Uterus (tissue), 2 donors: ENCODE data around the gene XYLT1.

Experiments used
- CTCF ChIP-seq, 4 experiments: fragments of 200-600 bp in 2 of 4; fragments of 450-650 bp in 2 of 4; sonication (generic) in 2 of 4; IDR thresholded peaks; one replicate each; pipeline ENCODE4 v1.5.1; 2016 to 2019; ENCODE audit warnings: antibody characterized with exemption in 4 of 4, mild to moderate bottlenecking in 2 of 4, moderate library complexity in 1 of 4
- POLR2A ChIP-seq, 2 donors: fragments of 450-650 bp; IDR thresholded peaks; one replicate each; pipeline ENCODE4 v1.6.1; 2016; ENCODE audit warnings: antibody characterized with exemption in 2 of 2, mild to moderate bottlenecking in 1 of 2, moderate library complexity in 1 of 2

GRCh38 chr16:17327664-17328335 is 143.0 kb downstream of the XYLT1 start:
- no peak for TF ChIP-seq CTCF (IDR thresholded peaks at IDR 0.05)
- no peak for TF ChIP-seq POLR2A (IDR thresholded peaks at IDR 0.05)
